SK-N-SH (cell line): ENCODE measurements around the gene MLLT10. TPM values are rescaled to one million over a fixed set of nuclear protein-coding genes. Genes with fewer than 3 reads are reported as not detected.

Experiments
- CTCF ChIA-PET: fragments of 300-600, 350-600 bp; formaldehyde crosslinking; extraction: SDS; loops from one replicate; lab custom pipeline; 2021; lab: Yijun Ruan, JAX
- POLR2A ChIA-PET: fragments of 350-600 bp; sonication (Branson Sonifier 250); formaldehyde crosslinking; extraction: SDS; loops from one replicate; lab custom pipeline; 2020; ENCODE audit warnings: antibody characterized with exemption, inconsistent platforms; lab: Yijun Ruan, JAX
- DNase-seq: peaks from one replicate; pipeline ENCODE4 v3.0.0; 2012
- H2AFZ ChIP-seq: fragments of 200-600 bp; sonication (generic); 2 replicates; pipeline ENCODE4 v1.8.1; 2016; ENCODE audit warnings: antibody characterized with exemption, mild to moderate bottlenecking, low read depth
- H3F3A ChIP-seq: fragments of 200-600 bp; sonication (generic); replicated peaks from 2 replicates; pipeline ENCODE3; 2016; ENCODE audit warnings: antibody characterized with exemption, mild to moderate bottlenecking; ENCODE audit not compliant: insufficient read depth
- H3K27ac ChIP-seq, 2 experiments: fragments of 200-500 bp in 1 of 2; fragments of 200-600 bp in 1 of 2; sonication (Bioruptor generic) in 1 of 2; sonication (generic), shearing (Covaris generic) in 1 of 2; 2 replicates each; pipeline versions ENCODE4 v1.5.1 to v1.6.1; 2014 to 2016; ENCODE audit warnings: low read depth in 2 of 2, inconsistent platforms in 1 of 2, low read length in 1 of 2, mild to moderate bottlenecking in 1 of 2, mixed read lengths in 1 of 2
- H3K27me3 ChIP-seq: fragments of 200-600 bp; sonication (generic), shearing (Covaris generic); 2 replicates; pipeline ENCODE4 v1.6.1; 2016; ENCODE audit warnings: mixed run types; ENCODE audit not compliant: insufficient read depth
- H3K36me3 ChIP-seq, 2 experiments: fragments of 200-500 bp in 1 of 2; fragments of 200-600 bp in 1 of 2; sonication (Bioruptor generic) in 1 of 2; sonication (generic) in 1 of 2; replicated peaks in 1 of 2; 2 replicates each; pipeline versions ENCODE3 to v1.5.1; 2014 to 2016; ENCODE audit warnings: low read length in 1 of 2, mild to moderate bottlenecking in 1 of 2; ENCODE audit not compliant: insufficient read depth in 2 of 2, control insufficient read depth in 1 of 2
- H3K4me1 ChIP-seq, 2 experiments: fragments of 200-500 bp in 1 of 2; fragments of 200-600 bp in 1 of 2; sonication (Bioruptor generic) in 1 of 2; sonication (generic), shearing (Covaris generic) in 1 of 2; 2 replicates each; pipeline versions ENCODE4 v1.5.1 to v1.6.1; 2014 to 2016; ENCODE audit warnings: low read depth in 1 of 2, low read length in 1 of 2, mixed run types in 1 of 2; ENCODE audit not compliant: insufficient read depth in 2 of 2, control insufficient read depth in 1 of 2
- H3K4me2 ChIP-seq: fragments of 200-600 bp; sonication (generic), shearing (Covaris generic); 2 replicates; pipeline ENCODE4 v1.6.1; 2017; ENCODE audit warnings: mixed run types
- H3K4me3 ChIP-seq, 2 experiments: fragments of 200-500 bp in 1 of 2; fragments of 200-600 bp in 1 of 2; sonication (Bioruptor generic) in 1 of 2; sonication (generic), shearing (Covaris generic) in 1 of 2; 2 replicates each; pipeline versions ENCODE4 v1.5.1 to v1.8.1; 2014 to 2016; ENCODE audit warnings: low read depth in 2 of 2, inconsistent platforms in 1 of 2, low read length in 1 of 2, mild to moderate bottlenecking in 1 of 2, mixed read lengths in 1 of 2, moderate library complexity in 1 of 2
- H3K79me2 ChIP-seq: fragments of 200-600 bp; sonication (generic); 2 replicates; pipeline ENCODE4 v1.8.1; 2017; ENCODE audit warnings: mild to moderate bottlenecking; ENCODE audit not compliant: insufficient read depth
- H3K9ac ChIP-seq: fragments of 200-600 bp; sonication (generic); 2 replicates; pipeline ENCODE4 v1.6.1; 2017; ENCODE audit warnings: mixed run types
- H3K9me2 ChIP-seq: fragments of 200-600 bp; sonication (generic); 2 replicates; pipeline ENCODE4 v1.6.1; 2017; ENCODE audit warnings: mixed run types
- H3K9me3 ChIP-seq: fragments of 200-600 bp; sonication (generic); 2 replicates; pipeline ENCODE4 v1.6.1; 2017; ENCODE audit warnings: mixed run types, mild to moderate bottlenecking, moderate library complexity
- H4K20me1 ChIP-seq: fragments of 200-600 bp; sonication (generic); 2 replicates; pipeline ENCODE4 v1.6.1; 2017; ENCODE audit warnings: mild to moderate bottlenecking, mixed run types; ENCODE audit not compliant: insufficient read depth
- CHD2 ChIP-seq: fragments of 150-350 bp; IDR thresholded peaks from 2 replicates; pipeline ENCODE4 v1.6.1; 2018; ENCODE audit warnings: low read length; ENCODE audit not compliant: partially characterized antibody
- FOSL2 ChIP-seq: IDR thresholded peaks from 2 replicates; pipeline ENCODE4 v1.4.0; 2012; ENCODE audit warnings: low read depth, mild to moderate bottlenecking, moderate library complexity, borderline replicate concordance
- GABPA ChIP-seq: IDR thresholded peaks from 2 replicates; pipeline ENCODE4 v1.4.0; 2012; ENCODE audit warnings: low read depth, mild to moderate bottlenecking
- MEF2A ChIP-seq: IDR thresholded peaks from 2 replicates; pipeline ENCODE4 v1.4.0; 2012; ENCODE audit warnings: low read depth, borderline replicate concordance
- NFIC ChIP-seq: IDR thresholded peaks from 2 replicates; pipeline ENCODE4 v1.4.0; 2012; ENCODE audit warnings: borderline replicate concordance
- NRF1 ChIP-seq: IDR thresholded peaks from 2 replicates; pipeline ENCODE4 v1.6.1; 2012; ENCODE audit warnings: low read depth, mild to moderate bottlenecking, low read length
- POLR2AphosphoS5 ChIP-seq: IDR thresholded peaks from 2 replicates; pipeline ENCODE4 v1.6.1; 2012; ENCODE audit warnings: low read depth, low read length
- RAD21 ChIP-seq: IDR thresholded peaks from 2 replicates; pipeline ENCODE4 v1.6.1; 2012; ENCODE audit warnings: mild to moderate bottlenecking, low read length
- SMC3 ChIP-seq: IDR thresholded peaks from 2 replicates; pipeline ENCODE4 v1.6.1; 2012; ENCODE audit warnings: low read depth, low read length, improper control_type of control experiment
- TAF1 ChIP-seq: IDR thresholded peaks from 2 replicates; pipeline ENCODE4 v1.6.1; 2012; ENCODE audit warnings: low read depth, mild to moderate bottlenecking, low read length, moderate library complexity, borderline replicate concordance
- USF1 ChIP-seq: IDR thresholded peaks from 2 replicates; pipeline ENCODE4 v1.4.0; 2012; ENCODE audit warnings: low read depth, borderline replicate concordance
- WGBS: methylation state at CpG from one replicate; pipeline ENCODE4 v1.1.6; 2017; ENCODE audit warnings: low lambda C conversion rate; 5-methylcytosine and 5-hydroxymethylcytosine counted together
- polyA plus RNA-seq, 3 experiments: library from polyadenylated mRNA; depleted of rRNA; stranded (reverse); fragments of >200 nt; gene quantifications; 2 replicates each; pipeline ENCODE4 v1.2.3, GENCODE V29; 2012

The MLLT10 gene
- polyA plus RNA-seq, 1 of the 3 experiments (the other 2 are of a cell fraction) = 26.0 TPM

- Histone ChIP-seq H3K4me1 (peaks cover 37 to 40% of the 10 kb centered on the region in 2 experiments; a peak in 3 of 4 replicates), H3K79me2 (peaks cover 23% of the 10 kb centered on the region; the same call in 1 of the 2 replicates), H3K36me3 (no peaks in the 10 kb centered on the region), H4K20me1 (no peaks in the 10 kb centered on the region), H3K4me3 (peak overlapping the region in 1 of 2 experiments; percentile 6; a peak in 2 of 4 replicates), H3K27ac (peak overlapping the region; percentile 98 to 99), H3F3A (peaks cover 47% of the 10 kb centered on the region), H3K9me3 (no peaks in the 10 kb centered on the region), H3K4me2 (peak overlapping the region; percentile 99; the same call in 1 of the 2 replicates), H2AFZ (peak overlapping the region; percentile 86), H3K27me3 (no peaks in the 10 kb centered on the region), H3K9me2 (no peaks in the 10 kb centered on the region), H3K9ac (peak overlapping the region; percentile 94; the same call in 1 of the 2 replicates)
- ChIA-PET POLR2A (interaction anchor here (1.3 kb wide), 1 partner anchor 26 kb away, joined by 5 read pairs; no protein-coding TSS in a partner anchor), CTCF (interaction anchor here (1.2 to 11.1 kb wide), 3 partner anchors 25 to 243 kb away, joined by 4 to 101 read pairs (median 22); no protein-coding TSS in a partner anchor)
- WGBS = 47% methylated on average over 4 of the region's 4 CpGs
- DNase-seq = no peak
- TF ChIP-seq TAF1 = no peak
- TF ChIP-seq POLR2AphosphoS5 = no peak
- TF ChIP-seq CHD2 = no peak
- TF ChIP-seq NRF1 = no peak
- no peak for TF ChIP-seq SMC3
- TF ChIP-seq RAD21 = no peak
- no peak for TF ChIP-seq NFIC
- TF ChIP-seq GABPA = no peak
- TF ChIP-seq FOSL2 = no peak
- no peak for TF ChIP-seq USF1
Measured at GRCh38 chr10:21521751-21522533, 12.1 kb upstream of the MLLT10 start.

GRCh38 chr10:21522631-21523406, 11.2 kb upstream of the MLLT10 start:
- Histone ChIP-seq H3K79me2 (peaks cover 19% of the 10 kb centered on the region), H4K20me1 (no peaks in the 10 kb centered on the region), H2AFZ (peak overlapping the region; percentile 86), H3K4me3 (no peak overlapping the region), H3F3A (peaks cover 48% of the 10 kb centered on the region), H3K9me3 (no peaks in the 10 kb centered on the region), H3K36me3 (no peaks in the 10 kb centered on the region), H3K27ac (peak overlapping the region; percentile 98 to 99), H3K9ac (peak overlapping the region; percentile 94), H3K4me2 (peak overlapping the region; percentile 93; the same call in 1 of the 2 replicates), H3K9me2 (no peaks in the 10 kb centered on the region), H3K4me1 (peaks cover 37 to 40% of the 10 kb centered on the region in 2 experiments; a peak in 3 of 4 replicates), H3K27me3 (no peaks in the 10 kb centered on the region)
- 22% methylated on average over 1 of the region's 1 CpG for WGBS
- TF ChIP-seq MEF2A (no peak), RAD21 (peak; percentile 30)
- POLR2A ChIA-PET = interaction anchor here (1.2 kb wide), 1 partner anchor 36 kb away, joined by 5 read pairs; no protein-coding TSS in a partner anchor
- no peak for DNase-seq
- CTCF ChIA-PET = interaction anchor here (3.0 to 11.1 kb wide), 3 partner anchors 26 to 209 kb away, joined by 12 to 101 read pairs (median 22); no protein-coding TSS in a partner anchor
